Brain microvascular endothelial cell (primary cell): ENCODE measurements around the gene SLC38A8.

Experiments
- DNase-seq: peaks from one replicate; pipeline ENCODE4 v3.0.0-alpha.2; 2020
- H3K27ac ChIP-seq: fragments of 250-450 bp; sonication (Bioruptor Pico); 2 replicates; pipeline ENCODE4 v1.5.1; 2020; ENCODE audit warnings: mild to moderate bottlenecking, moderate library complexity
- H3K27me3 ChIP-seq: fragments of 250-450 bp; sonication (Bioruptor Pico); replicated peaks from 2 replicates; pipeline ENCODE4 v1.5.1; 2020; ENCODE audit warnings: mild to moderate bottlenecking
- H3K36me3 ChIP-seq: fragments of 250-450 bp; sonication (Bioruptor Pico); replicated peaks from 2 replicates; pipeline ENCODE4 v1.5.1; 2020; ENCODE audit warnings: mild to moderate bottlenecking
- H3K4me3 ChIP-seq: 2 replicates; pipeline ENCODE4 v1.5.1; 2011; ENCODE audit warnings: low read depth, mild to moderate bottlenecking, control low read depth, low read length, moderate library complexity
- CTCF ChIP-seq: IDR thresholded peaks from 2 replicates; pipeline ENCODE4 v1.5.1; 2011; ENCODE audit warnings: low read depth, mild to moderate bottlenecking, moderate library complexity, low read length, control low read depth, inconsistent platforms; ENCODE audit errors: missing control alignments
- in situ Hi-C: cut with HindIII; loops from 2 replicates; pipeline ENCODE4 v1.10.0; 2017; ENCODE audit warnings: low sequenced_read_pairs, low pct_ligation_motif_present

The SLC38A8 gene

GRCh38 chr16:83960521-83961249 is 81.9 kb downstream of the SLC38A8 start:
- no peak for DNase-seq
- TF ChIP-seq CTCF = no peak
- Histone ChIP-seq H3K27ac (no peak overlapping the region), H3K27me3 (no peaks in the 10 kb centered on the region), H3K4me3 (no peak overlapping the region), H3K36me3 (peaks cover 17% of the 10 kb centered on the region)
- in situ Hi-C loops = no loop called here
